ENCODE data around the gene RAB43.

RAB43 gene

GRCh38 chr3:129059311-129059958 lies 62.2 kb downstream of the RAB43 start:
- H3K4me3 ChIP-seq (ENCODE audit: low read depth, low read length) = no peak overlapping the region
- no peak for DNase-seq (ENCODE audit: low read depth)
- TF ChIP-seq, protein P1, sequence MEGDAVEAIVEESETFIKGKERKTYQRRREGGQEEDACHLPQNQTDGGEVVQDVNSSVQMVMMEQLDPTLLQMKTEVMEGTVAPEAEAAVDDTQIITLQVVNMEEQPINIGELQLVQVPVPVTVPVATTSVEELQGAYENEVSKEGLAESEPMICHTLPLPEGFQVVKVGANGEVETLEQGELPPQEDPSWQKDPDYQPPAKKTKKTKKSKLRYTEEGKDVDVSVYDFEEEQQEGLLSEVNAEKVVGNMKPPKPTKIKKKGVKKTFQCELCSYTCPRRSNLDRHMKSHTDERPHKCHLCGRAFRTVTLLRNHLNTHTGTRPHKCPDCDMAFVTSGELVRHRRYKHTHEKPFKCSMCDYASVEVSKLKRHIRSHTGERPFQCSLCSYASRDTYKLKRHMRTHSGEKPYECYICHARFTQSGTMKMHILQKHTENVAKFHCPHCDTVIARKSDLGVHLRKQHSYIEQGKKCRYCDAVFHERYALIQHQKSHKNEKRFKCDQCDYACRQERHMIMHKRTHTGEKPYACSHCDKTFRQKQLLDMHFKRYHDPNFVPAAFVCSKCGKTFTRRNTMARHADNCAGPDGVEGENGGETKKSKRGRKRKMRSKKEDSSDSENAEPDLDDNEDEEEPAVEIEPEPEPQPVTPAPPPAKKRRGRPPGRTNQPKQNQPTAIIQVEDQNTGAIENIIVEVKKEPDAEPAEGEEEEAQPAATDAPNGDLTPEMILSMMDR (conservative IDR thresholded peaks at IDR 0.05; ENCODE audit: low read depth, low read length) = no peak

DNA sequence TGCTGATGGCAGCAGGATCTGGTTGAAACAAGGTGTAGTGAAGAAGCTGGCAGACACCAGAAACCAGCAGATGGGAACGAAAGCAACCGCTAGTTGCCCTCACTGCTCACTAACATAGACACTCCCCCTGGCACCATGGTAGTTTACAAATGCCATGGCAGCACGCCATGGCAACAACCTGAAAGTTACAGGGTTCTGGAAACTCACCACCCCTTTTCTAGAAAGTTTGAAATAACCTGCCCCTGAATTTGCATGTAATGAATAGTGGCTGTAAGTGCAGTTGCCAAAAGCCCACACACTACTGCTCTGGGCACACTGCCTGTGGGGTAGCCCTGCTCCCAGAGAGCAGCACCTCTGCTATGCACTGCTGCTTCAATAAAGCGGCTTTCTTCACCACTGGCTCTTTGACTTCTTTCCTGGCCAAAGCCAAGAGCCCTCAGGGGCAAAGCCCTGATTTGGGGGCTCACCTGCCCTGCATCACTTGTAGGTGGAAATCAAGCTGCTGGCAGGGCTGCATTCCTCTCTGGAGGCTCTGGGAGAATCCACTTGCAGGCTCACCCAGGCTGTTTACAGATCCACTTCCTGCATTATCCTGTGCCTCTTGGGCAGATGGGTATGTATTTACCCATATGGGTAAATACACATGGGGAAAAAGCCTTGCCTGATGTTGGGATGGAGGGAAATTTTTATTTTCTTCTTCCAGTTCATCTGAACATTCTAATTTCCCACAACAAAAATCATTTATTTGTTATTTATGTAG lies 63.0 kb downstream of the RAB43 start:
- DNase-seq (ENCODE audit: low read depth) = no peak
- TF ChIP-seq, protein P1 (conservative IDR thresholded peaks at IDR 0.05; ENCODE audit: low read depth, low read length) = no peak
- H3K4me3 ChIP-seq (ENCODE audit: low read depth, low read length) = no peak overlapping the region

- H3K4me3 ChIP-seq (ENCODE audit: low read depth, low read length) = no peak overlapping the region
- TF ChIP-seq, protein P1 (conservative IDR thresholded peaks at IDR 0.05; ENCODE audit: low read depth, low read length) = no peak
- no peak for DNase-seq (ENCODE audit: low read depth)
Measured at GRCh38 chr3:129057249-129057648, 64.4 kb downstream of the RAB43 start.

- TF ChIP-seq, protein P1 (conservative IDR thresholded peaks at IDR 0.05; ENCODE audit: low read depth, low read length) = no peak
- H3K4me3 ChIP-seq (ENCODE audit: low read depth, low read length) = no peak overlapping the region
- DNase-seq (ENCODE audit: low read depth) = no peak
Measured at GRCh38 chr3:129056451-129057173, 65.0 kb downstream of the RAB43 start.

DNA sequence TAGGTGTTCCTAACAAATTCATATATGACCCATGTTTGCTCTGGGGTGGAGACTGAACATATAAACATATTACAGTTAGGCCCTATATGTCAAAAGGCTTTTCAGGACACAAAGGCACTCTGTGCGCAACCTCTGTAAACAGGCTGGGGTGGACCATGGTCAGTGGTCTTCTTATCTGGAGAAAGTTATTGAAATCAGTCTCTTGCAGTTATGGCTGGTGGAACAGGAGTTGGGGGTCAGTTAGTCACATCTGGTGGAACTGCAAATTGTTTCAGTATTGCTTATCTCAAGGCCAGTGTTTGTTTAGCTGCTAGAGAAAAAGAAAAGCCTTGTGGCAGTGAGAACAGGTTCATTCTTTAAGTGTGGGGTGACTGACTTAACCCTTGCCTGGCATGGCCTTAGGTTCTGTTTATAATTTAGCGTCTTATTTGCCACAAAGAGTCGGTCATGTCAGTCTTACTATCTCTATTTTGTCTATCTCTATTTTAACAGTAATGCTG lies 66.9 kb downstream of the RAB43 start:
- DNase-seq (ENCODE audit: low read depth) = peak; percentile 16
- H3K4me3 ChIP-seq (ENCODE audit: low read depth, low read length) = no peak overlapping the region
- TF ChIP-seq, protein P1 (conservative IDR thresholded peaks at IDR 0.05; ENCODE audit: low read depth, low read length) = no peak

DNA sequence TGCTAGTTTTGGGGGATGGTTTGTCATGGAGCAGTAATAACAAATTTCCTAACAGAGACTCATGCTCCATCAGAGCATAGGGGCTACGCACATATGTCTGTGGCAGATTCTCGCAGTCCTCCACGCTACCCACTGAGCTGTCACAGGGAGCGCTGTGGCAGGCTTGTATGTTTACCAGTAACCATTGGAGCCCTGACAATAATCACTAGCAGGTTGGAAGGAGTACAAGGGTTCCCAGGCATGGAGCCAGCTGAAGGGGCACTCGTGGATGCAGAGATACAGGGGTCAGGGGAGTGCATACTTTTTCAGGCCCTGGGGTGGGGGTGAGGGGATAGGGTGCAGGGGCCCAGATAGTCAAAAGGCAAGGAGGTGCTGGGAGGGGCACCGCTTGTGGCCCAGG lies 68.9 kb downstream of the RAB43 start:
- no peak overlapping the region for H3K4me3 ChIP-seq (ENCODE audit: low read depth, low read length)
- TF ChIP-seq, protein P1 (conservative IDR thresholded peaks at IDR 0.05; ENCODE audit: low read depth, low read length) = no peak
- no peak for DNase-seq (ENCODE audit: low read depth)

Measured in choroid plexus epithelial cell (primary cell).